HFFc6 (cell line): Measurements from ENCODE around the gene PXN. TPM values are rescaled to one million over a fixed set of nuclear protein-coding genes. Genes with fewer than 3 reads are reported as not detected.

Experiments used
- DNase-seq: peaks from one replicate; pipeline ENCODE4 v3.0.0-alpha.2; 2018
- H3K27ac Mint-ChIP-seq: 2 replicates; pipeline ENCODE4 v1.8.0; 2020; ENCODE audit warnings: mild to moderate bottlenecking, mixed read lengths
- H3K27me3 Mint-ChIP-seq: 2 replicates; pipeline ENCODE4 v1.8.0; 2021; ENCODE audit warnings: mild to moderate bottlenecking, moderate library complexity, mixed read lengths; ENCODE audit not compliant: insufficient read depth
- H3K36me3 Mint-ChIP-seq: 2 replicates; pipeline ENCODE4 v1.8.0; 2021; ENCODE audit warnings: low read depth, mixed read lengths
- H3K4me1 Mint-ChIP-seq: 2 replicates; pipeline ENCODE4 v1.8.0; 2020; ENCODE audit warnings: low read depth, mixed read lengths
- H3K4me3 Mint-ChIP-seq: 2 replicates; pipeline ENCODE4 v1.8.0; 2020; ENCODE audit warnings: mild to moderate bottlenecking, moderate library complexity, mixed read lengths
- H3K9me3 Mint-ChIP-seq: 2 replicates; pipeline ENCODE4 v1.8.0; 2020; ENCODE audit warnings: mild to moderate bottlenecking, mixed read lengths
- CTCF ChIP-seq: fragments of 200-600 bp; sonication (generic); IDR thresholded peaks from 2 replicates; pipeline ENCODE4 v1.5.0; 2021; ENCODE audit warnings: antibody characterized with exemption, mild to moderate bottlenecking
- total RNA-seq, 6 experiments: library from RNA; stranded (reverse); fragmentation: NEBNext Ultra II Directional; extraction: Animal tissue kit (Norgen Biotek cat#: 25700); gene quantifications; 2 replicates in 1 of 6; 3 replicates in 5 of 6; pipeline ENCODE4 v1.2.3, GENCODE V29; 2021

Gene PXN
- total RNA-seq, 6 experiments from 2014 or later, result 219 to 290 (median 253) TPM

- Mint-ChIP-seq H3K27ac (no peak overlapping the region), H3K4me1 (peaks cover 31% of the 10 kb centered on the region), H3K36me3 (peaks cover 50% of the 10 kb centered on the region), H3K9me3 (no peaks in the 10 kb centered on the region), H3K4me3 (no peak overlapping the region), H3K27me3 (no peaks in the 10 kb centered on the region; the same call in 1 of the 2 replicates)
- no peak for DNase-seq
- TF ChIP-seq CTCF, result no peak
These were observed 84.6 kb downstream of the PXN start for GRCh38 chr12:120180975-120181374.

DNA sequence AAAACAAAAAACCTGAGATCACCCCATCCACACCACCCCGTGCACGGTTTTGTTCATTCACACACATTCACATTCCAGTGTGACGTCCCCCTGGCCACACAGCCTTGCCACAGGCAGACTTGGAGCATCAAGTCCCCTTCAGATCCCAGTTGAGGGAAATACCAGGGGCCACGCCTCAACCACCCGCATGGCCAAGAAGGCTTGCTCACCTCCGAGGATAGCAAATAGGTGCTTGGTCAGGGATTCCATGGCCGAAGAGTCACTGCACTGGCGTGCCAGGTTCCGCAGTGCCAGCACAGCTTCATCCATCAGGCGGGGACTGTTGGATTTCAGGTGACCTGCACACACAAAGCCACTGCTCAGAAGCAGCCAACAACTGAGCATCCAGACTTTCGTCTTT, 90.0 kb downstream of the PXN start:
- DNase-seq, result no peak
- Mint-ChIP-seq H3K27ac (no peak overlapping the region; the same call in 1 of the 2 replicates), H3K27me3 (peaks cover 2% of the 10 kb centered on the region), H3K4me1 (no peaks in the 10 kb centered on the region; the same call in 1 of the 2 replicates), H3K4me3 (no peak overlapping the region), H3K36me3 (peaks cover 44% of the 10 kb centered on the region), H3K9me3 (no peaks in the 10 kb centered on the region)
- no peak for TF ChIP-seq CTCF

DNA sequence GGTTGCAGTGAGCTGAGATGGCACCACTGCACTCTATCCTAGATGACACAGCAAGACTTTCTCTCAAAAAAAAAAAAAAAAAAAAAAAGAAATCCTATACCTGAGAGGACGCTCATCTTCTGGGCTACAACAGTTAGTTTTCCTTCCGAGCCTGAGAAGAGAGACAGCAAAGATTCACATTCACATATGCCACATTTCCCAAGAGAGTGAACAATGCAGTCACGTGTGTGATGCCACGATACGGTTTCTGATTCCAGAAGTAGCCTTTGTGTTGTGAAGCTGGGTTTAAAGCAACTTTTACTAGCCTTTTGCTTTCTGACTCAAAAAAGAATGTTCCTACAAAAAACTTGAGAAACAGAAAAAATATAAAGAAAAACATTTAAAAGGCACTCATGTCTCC, 90.5 kb downstream of the PXN start:
- H3K27me3 Mint-ChIP-seq, result peaks cover 2% of the 10 kb centered on the region
- peaks cover 4% of the 10 kb centered on the region; the same call in 1 of the 2 replicates for H3K4me1 Mint-ChIP-seq
- no peak overlapping the region for H3K27ac Mint-ChIP-seq
- no peak for DNase-seq
- peaks cover 47% of the 10 kb centered on the region for H3K36me3 Mint-ChIP-seq
- TF ChIP-seq CTCF, result no peak
- no peak overlapping the region for H3K4me3 Mint-ChIP-seq
- H3K9me3 Mint-ChIP-seq, result no peaks in the 10 kb centered on the region

GRCh38 chr12:120172053-120172452, 93.5 kb downstream of the PXN start:
- Mint-ChIP-seq H3K4me1 (peaks cover 25% of the 10 kb centered on the region), H3K4me3 (no peak overlapping the region), H3K36me3 (peaks cover 37% of the 10 kb centered on the region), H3K9me3 (no peaks in the 10 kb centered on the region), H3K27ac (no peak overlapping the region), H3K27me3 (peaks cover 5% of the 10 kb centered on the region; the same call in 1 of the 2 replicates)
- no peak for TF ChIP-seq CTCF
- DNase-seq, result no peak

DNA sequence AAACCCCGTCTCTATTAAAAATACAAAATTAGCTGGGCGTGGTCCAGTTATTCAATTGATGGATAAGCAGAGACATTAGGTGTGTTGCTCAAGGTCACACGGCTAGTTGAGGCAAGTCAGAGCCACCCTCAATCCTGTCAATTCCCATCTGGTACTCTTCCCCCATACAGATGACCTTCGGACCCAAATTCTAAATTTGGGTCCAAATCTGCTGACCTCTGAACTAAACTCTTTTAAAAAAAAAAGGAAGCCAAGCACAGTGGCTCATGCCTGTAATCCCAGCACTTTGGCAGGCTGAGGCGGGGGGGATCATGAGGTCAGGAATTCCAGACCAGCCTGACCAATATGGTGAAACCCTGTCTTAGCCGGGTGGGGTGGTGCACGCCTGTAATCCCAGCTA, 94.9 kb downstream of the PXN start:
- Mint-ChIP-seq H3K27me3 (peaks cover 5% of the 10 kb centered on the region; the same call in 1 of the 2 replicates), H3K36me3 (peaks cover 35% of the 10 kb centered on the region), H3K4me1 (peaks cover 25% of the 10 kb centered on the region), H3K9me3 (no peaks in the 10 kb centered on the region), H3K4me3 (no peak overlapping the region), H3K27ac (no peak overlapping the region)
- no peak for TF ChIP-seq CTCF
- DNase-seq, result no peak

GRCh38 chr12:120169946-120170345, 95.6 kb downstream of the PXN start:
- no peak for TF ChIP-seq CTCF
- Mint-ChIP-seq H3K27ac (peak overlapping the region; percentile 33; the same call in 1 of the 2 replicates), H3K4me3 (no peak overlapping the region), H3K27me3 (peaks cover 3% of the 10 kb centered on the region; the same call in 1 of the 2 replicates), H3K36me3 (peaks cover 35% of the 10 kb centered on the region), H3K4me1 (peaks cover 25% of the 10 kb centered on the region), H3K9me3 (no peaks in the 10 kb centered on the region)
- DNase-seq, result peak; percentile 33
